Measurements from ENCODE around the gene LRFN2.

LRFN2 gene

DNA sequence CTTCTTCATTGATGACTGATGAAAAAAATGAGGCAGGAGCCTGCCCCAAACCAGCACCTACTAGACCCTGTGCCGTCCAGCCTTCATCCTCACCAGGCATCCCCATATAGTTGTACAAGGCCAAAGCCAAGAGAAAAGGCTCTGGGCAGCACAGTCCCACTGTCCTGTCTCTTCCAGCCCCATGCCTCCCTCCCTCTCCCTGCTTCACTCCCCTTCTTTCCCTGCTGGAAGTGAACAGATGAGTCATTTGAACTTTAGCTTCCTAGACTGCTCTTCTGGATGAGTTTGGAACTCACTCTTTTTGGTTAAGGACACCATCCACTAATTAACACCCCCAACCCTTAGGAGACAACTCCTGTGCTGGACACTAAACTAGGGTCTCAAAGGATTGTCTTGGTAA lies 235.2 kb downstream of the LRFN2 start:
- no CpG with 5 or more reads among the region's 1 CpG for WGBS, 2 experiments (ENCODE audit: insufficient coverage in 2 of 2)
- peaks cover 62% of the 10 kb centered on the region for H3K4me1 ChIP-seq (ENCODE audit: control insufficient read depth, insufficient read depth, low read length, poor library complexity, severe bottlenecking)
- H3K9me3 ChIP-seq (ENCODE audit: control insufficient read depth, low read length), result no peaks in the 10 kb centered on the region
- H3K36me3 ChIP-seq (ENCODE audit: control insufficient read depth, insufficient read depth, low read length), result no peaks in the 10 kb centered on the region
- H3K4me3 ChIP-seq (ENCODE audit: extremely low read depth, insufficient read depth, low read length, poor library complexity, severe bottlenecking), result no peak overlapping the region
- peak overlapping the region; percentile 11 for H3K27ac ChIP-seq (ENCODE audit: low read depth, low read length, severe bottlenecking)

GRCh38 chr6:40350747-40351217 lies 236.4 kb downstream of the LRFN2 start:
- Histone ChIP-seq H3K9me3 (ENCODE audit: control insufficient read depth, low read length) (no peaks in the 10 kb centered on the region), H3K27ac (ENCODE audit: low read depth, low read length, severe bottlenecking) (no peak overlapping the region), H3K4me1 (ENCODE audit: control insufficient read depth, insufficient read depth, low read length, poor library complexity, severe bottlenecking) (peaks cover 54% of the 10 kb centered on the region), H3K36me3 (ENCODE audit: control insufficient read depth, insufficient read depth, low read length) (no peaks in the 10 kb centered on the region), H3K4me3 (ENCODE audit: extremely low read depth, insufficient read depth, low read length, poor library complexity, severe bottlenecking) (no peak overlapping the region)
- 89 to 95% methylated on average over 3 of the region's 3 CpGs for WGBS, 2 experiments (ENCODE audit: insufficient coverage in 2 of 2)

DNA sequence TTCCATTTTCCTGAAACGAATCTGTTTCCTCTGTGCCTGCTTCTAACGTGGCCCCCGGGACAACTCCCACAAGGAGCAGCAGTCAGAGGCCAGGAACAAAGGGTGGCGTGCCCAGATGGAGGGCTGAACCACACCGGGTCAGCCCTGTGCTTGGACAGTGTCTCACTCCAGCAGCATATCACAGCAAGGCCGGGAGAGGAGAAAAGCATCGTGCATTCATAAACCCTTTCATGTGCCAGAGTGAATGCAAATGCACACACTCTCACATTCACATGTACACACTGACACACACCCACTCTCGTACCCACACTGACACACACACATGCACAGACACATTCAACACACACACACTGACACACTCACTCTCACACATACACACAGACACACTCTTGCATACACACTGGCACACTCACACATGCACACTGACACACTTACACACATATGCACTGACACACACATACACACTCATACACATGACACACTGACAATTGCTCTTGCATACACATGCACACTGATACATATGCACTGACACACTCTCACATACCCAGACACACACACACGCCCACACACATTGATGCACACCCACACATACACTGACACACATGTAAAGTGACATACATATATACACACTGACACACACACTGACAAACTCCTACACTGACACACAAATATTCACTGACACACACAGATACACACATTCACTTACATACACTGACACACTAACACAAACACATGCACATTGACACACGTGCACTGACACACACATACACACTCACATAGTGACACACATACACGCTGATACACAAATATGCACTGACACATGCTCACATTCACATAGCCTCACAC lies 237.0 kb downstream of the LRFN2 start:
- Histone ChIP-seq H3K36me3 (ENCODE audit: control insufficient read depth, insufficient read depth, low read length) (no peaks in the 10 kb centered on the region), H3K27ac (ENCODE audit: low read depth, low read length, severe bottlenecking) (no peak overlapping the region), H3K9me3 (ENCODE audit: control insufficient read depth, low read length) (no peaks in the 10 kb centered on the region), H3K4me3 (ENCODE audit: extremely low read depth, insufficient read depth, low read length, poor library complexity, severe bottlenecking) (no peak overlapping the region), H3K4me1 (ENCODE audit: control insufficient read depth, insufficient read depth, low read length, poor library complexity, severe bottlenecking) (peaks cover 54% of the 10 kb centered on the region)
- WGBS, 2 experiments (ENCODE audit: insufficient coverage in 2 of 2), result 81 to 83% methylated on average over 8 to 11 of the region's 11 CpGs

GRCh38 chr6:40349123-40349900 lies 237.9 kb downstream of the LRFN2 start:
- Histone ChIP-seq H3K4me1 (ENCODE audit: control insufficient read depth, insufficient read depth, low read length, poor library complexity, severe bottlenecking) (peaks cover 54% of the 10 kb centered on the region), H3K27ac (ENCODE audit: low read depth, low read length, severe bottlenecking) (peak overlapping the region; percentile 55), H3K9me3 (ENCODE audit: control insufficient read depth, low read length) (no peaks in the 10 kb centered on the region), H3K36me3 (ENCODE audit: control insufficient read depth, insufficient read depth, low read length) (no peaks in the 10 kb centered on the region), H3K4me3 (ENCODE audit: extremely low read depth, insufficient read depth, low read length, poor library complexity, severe bottlenecking) (no peak overlapping the region)
- WGBS, 2 experiments (ENCODE audit: insufficient coverage in 2 of 2), result 61 to 71% methylated on average over 4 to 5 of the region's 11 CpGs

- Histone ChIP-seq H3K36me3 (ENCODE audit: control insufficient read depth, insufficient read depth, low read length) (no peaks in the 10 kb centered on the region), H3K4me1 (ENCODE audit: control insufficient read depth, insufficient read depth, low read length, poor library complexity, severe bottlenecking) (peaks cover 53% of the 10 kb centered on the region), H3K27ac (ENCODE audit: low read depth, low read length, severe bottlenecking) (peak overlapping the region; percentile 55), H3K9me3 (ENCODE audit: control insufficient read depth, low read length) (no peaks in the 10 kb centered on the region), H3K4me3 (ENCODE audit: extremely low read depth, insufficient read depth, low read length, poor library complexity, severe bottlenecking) (no peak overlapping the region)
- 86 to 89% methylated on average over 3 to 4 of the region's 4 CpGs for WGBS, 2 experiments (ENCODE audit: insufficient coverage in 2 of 2)
Observed at GRCh38 chr6:40348591-40348990, 238.6 kb downstream of the LRFN2 start.

DNA sequence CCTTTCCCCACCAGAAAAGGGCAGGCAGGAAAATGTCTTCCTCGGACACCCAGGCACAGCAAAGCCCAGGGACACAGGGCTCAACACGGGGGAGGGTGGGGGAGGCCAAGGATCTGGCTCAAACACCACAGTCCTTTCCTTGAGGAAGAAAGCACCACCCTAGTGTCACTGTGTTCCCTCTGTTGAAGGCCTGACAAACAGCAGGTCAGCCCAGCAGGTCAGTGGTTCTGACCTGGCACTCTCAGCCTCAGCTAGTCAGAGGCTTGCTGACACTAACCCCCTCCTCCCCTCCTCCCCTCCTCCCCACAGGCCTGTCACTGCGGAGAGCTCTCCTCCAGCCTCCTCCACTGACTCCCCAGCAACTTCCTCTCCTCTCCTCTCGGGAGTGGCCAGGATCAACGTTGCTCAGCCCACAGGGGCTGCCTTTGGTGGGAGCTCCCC lies 239.6 kb downstream of the LRFN2 start:
- 17 to 27% methylated on average over 1 to 2 of the region's 5 CpGs for WGBS, 2 experiments (ENCODE audit: insufficient coverage in 2 of 2)
- Histone ChIP-seq H3K9me3 (ENCODE audit: control insufficient read depth, low read length) (no peaks in the 10 kb centered on the region), H3K27ac (ENCODE audit: low read depth, low read length, severe bottlenecking) (peak overlapping the region; percentile 72), H3K4me3 (ENCODE audit: extremely low read depth, insufficient read depth, low read length, poor library complexity, severe bottlenecking) (no peak overlapping the region), H3K36me3 (ENCODE audit: control insufficient read depth, insufficient read depth, low read length) (no peaks in the 10 kb centered on the region), H3K4me1 (ENCODE audit: control insufficient read depth, insufficient read depth, low read length, poor library complexity, severe bottlenecking) (peaks cover 45% of the 10 kb centered on the region)

GRCh38 chr6:40346246-40346645 lies 240.9 kb downstream of the LRFN2 start:
- H3K9me3 ChIP-seq (ENCODE audit: control insufficient read depth, low read length), result no peaks in the 10 kb centered on the region
- H3K4me1 ChIP-seq (ENCODE audit: control insufficient read depth, insufficient read depth, low read length, poor library complexity, severe bottlenecking), result peaks cover 35% of the 10 kb centered on the region
- H3K4me3 ChIP-seq (ENCODE audit: extremely low read depth, insufficient read depth, low read length, poor library complexity, severe bottlenecking), result no peak overlapping the region
- no peaks in the 10 kb centered on the region for H3K36me3 ChIP-seq (ENCODE audit: control insufficient read depth, insufficient read depth, low read length)
- no CpG with 5 or more reads among the region's 6 CpGs for WGBS, 2 experiments (ENCODE audit: insufficient coverage in 2 of 2)
- H3K27ac ChIP-seq (ENCODE audit: low read depth, low read length, severe bottlenecking), result no peak overlapping the region

DNA sequence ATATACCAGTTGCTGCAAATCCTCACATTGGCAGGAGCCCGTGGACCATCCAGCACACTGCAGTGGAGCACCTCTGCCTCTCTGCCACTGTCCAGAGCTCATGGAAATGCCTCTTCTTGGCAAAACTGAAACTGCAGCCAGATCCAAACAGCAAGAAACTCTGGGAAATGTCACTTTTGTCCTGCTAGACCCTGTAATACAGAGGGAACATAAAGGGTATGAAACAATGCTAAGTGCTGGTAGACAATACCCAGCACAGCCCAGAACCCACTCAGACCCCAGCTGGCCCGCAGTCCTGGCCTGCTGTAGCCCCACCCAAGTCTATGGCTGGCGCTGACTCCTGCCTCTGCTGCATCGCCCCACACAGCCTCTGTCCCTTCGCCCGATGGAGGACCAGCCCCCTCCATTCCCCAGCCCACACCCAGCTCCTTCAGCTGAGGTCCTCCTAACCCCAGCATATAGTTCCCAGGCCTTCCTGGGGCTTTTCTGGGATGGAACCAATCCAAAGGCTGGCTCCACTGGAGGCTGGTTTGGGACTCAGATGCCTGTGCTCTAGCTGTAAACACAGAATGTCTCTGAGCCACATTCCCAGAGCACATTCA lies 242.5 kb downstream of the LRFN2 start:
- Histone ChIP-seq H3K36me3 (ENCODE audit: control insufficient read depth, insufficient read depth, low read length) (no peaks in the 10 kb centered on the region), H3K4me3 (ENCODE audit: extremely low read depth, insufficient read depth, low read length, poor library complexity, severe bottlenecking) (no peak overlapping the region), H3K9me3 (ENCODE audit: control insufficient read depth, low read length) (no peaks in the 10 kb centered on the region), H3K27ac (ENCODE audit: low read depth, low read length, severe bottlenecking) (no peak overlapping the region), H3K4me1 (ENCODE audit: control insufficient read depth, insufficient read depth, low read length, poor library complexity, severe bottlenecking) (peaks cover 27% of the 10 kb centered on the region)
- 94 to 96% methylated on average over 5 to 6 of the region's 6 CpGs for WGBS, 2 experiments (ENCODE audit: insufficient coverage in 2 of 2)

GRCh38 chr6:40343877-40344565 lies 243.1 kb downstream of the LRFN2 start:
- WGBS, 2 experiments (ENCODE audit: insufficient coverage in 2 of 2), result 60 to 71% methylated on average over 6 of the region's 7 CpGs
- H3K9me3 ChIP-seq (ENCODE audit: control insufficient read depth, low read length), result no peaks in the 10 kb centered on the region
- H3K4me3 ChIP-seq (ENCODE audit: extremely low read depth, insufficient read depth, low read length, poor library complexity, severe bottlenecking), result no peak overlapping the region
- H3K27ac ChIP-seq (ENCODE audit: low read depth, low read length, severe bottlenecking), result no peak overlapping the region
- peaks cover 21% of the 10 kb centered on the region for H3K4me1 ChIP-seq (ENCODE audit: control insufficient read depth, insufficient read depth, low read length, poor library complexity, severe bottlenecking)
- H3K36me3 ChIP-seq (ENCODE audit: control insufficient read depth, insufficient read depth, low read length), result no peaks in the 10 kb centered on the region

- no peaks in the 10 kb centered on the region for H3K9me3 ChIP-seq (ENCODE audit: control insufficient read depth, low read length)
- H3K4me1 ChIP-seq (ENCODE audit: control insufficient read depth, insufficient read depth, low read length, poor library complexity, severe bottlenecking), result peaks cover 15% of the 10 kb centered on the region
- no peak overlapping the region for H3K27ac ChIP-seq (ENCODE audit: low read depth, low read length, severe bottlenecking)
- 100% methylated on average over 1 of the region's 2 CpGs; no CpG with 5 or more reads in 1 of the 2 experiments for WGBS, 2 experiments (ENCODE audit: insufficient coverage in 2 of 2)
- no peaks in the 10 kb centered on the region for H3K36me3 ChIP-seq (ENCODE audit: control insufficient read depth, insufficient read depth, low read length)
- H3K4me3 ChIP-seq (ENCODE audit: extremely low read depth, insufficient read depth, low read length, poor library complexity, severe bottlenecking), result no peak overlapping the region
Observed at GRCh38 chr6:40343318-40343876, 243.8 kb downstream of the LRFN2 start.
